HCT116 (cell line): ENCODE measurements around the gene ITIH1. TPM values are rescaled to one million over a fixed set of nuclear protein-coding genes. Genes with fewer than 3 reads are reported as not detected.

ENCODE experiments used
- ATAC-seq: fragments of 200-7000 bp; cut with Tn5 transposase; 2 replicates; pipeline ENCODE4 v1.9.1; 2020; ENCODE audit warnings: mild to moderate bottlenecking, moderate library complexity
- BruUV-seq: library from RNA; stranded (reverse); fragments of 400-500 nt; replicated peaks from 2 replicates; lab custom pipeline; 2021; lab: Mats Ljungman, UMichigan
- CTCF ChIA-PET: fragments of 300-600 bp; sonication (Branson Sonifier 250); formaldehyde crosslinking; loops from one replicate; lab custom pipeline; 2021; ENCODE audit warnings: antibody characterized with exemption; lab: Charles Lee
- POLR2A ChIA-PET: fragments of 300-600, 350-600 bp; sonication (Branson Sonifier 250); formaldehyde crosslinking; loops from one replicate; lab custom pipeline; 2021; ENCODE audit warnings: antibody characterized with exemption; lab: Charles Lee
- RAD21 ChIA-PET, 2 experiments: fragments of 300-600 bp; sonication (Branson Sonifier 250); formaldehyde crosslinking; loops; one replicate each; lab custom pipeline; 2023; ENCODE audit warnings: low total read pairs in 2 of 2; ENCODE audit not compliant: uncharacterized antibody in 2 of 2, unreplicated experiment in 2 of 2, low non-redundant PET in 1 of 2; lab: Charles Lee
- DNase-seq: peaks from one replicate; pipeline ENCODE4 v3.0.0-alpha.2; 2010; ENCODE audit warnings: low read depth, low spot score
- H2AFZ ChIP-seq: fragments of 200-600 bp; shearing (Covaris generic), sonication (generic); 2 replicates; pipeline ENCODE4 v1.6.1; 2017; ENCODE audit warnings: low read depth, mixed run types, mixed read lengths, antibody characterized with exemption, low read length; ENCODE audit not compliant: poor library complexity, severe bottlenecking
- H3K27ac ChIP-seq: 2 replicates; pipeline ENCODE4 v1.5.1; 2012; ENCODE audit warnings: low read depth, low read length
- H3K27me3 ChIP-seq: fragments of 200-600 bp; sonication (generic); 2 replicates; pipeline ENCODE4 v1.6.1; 2016; ENCODE audit warnings: mixed run types, low read length, mixed read lengths; ENCODE audit not compliant: insufficient read depth
- H3K36me3 ChIP-seq, 2 experiments: fragments of 200-500 bp in 1 of 2; fragments of 200-600 bp in 1 of 2; sonication (Bioruptor generic) in 1 of 2; sonication (generic) in 1 of 2; 2 replicates each; pipeline versions ENCODE4 v1.5.1 to v1.6.1; 2014 to 2016; ENCODE audit warnings: low read length in 2 of 2, inconsistent platforms in 1 of 2, mixed read lengths in 1 of 2, mixed run types in 1 of 2; ENCODE audit not compliant: insufficient read depth in 2 of 2, control insufficient read depth in 1 of 2
- H3K4me1 ChIP-seq, 2 experiments: fragments of 200-600 bp in 1 of 2; sonication (generic) in 1 of 2; 2 replicates each; pipeline versions ENCODE4 v1.5.1 to v1.6.1; 2012 to 2017; ENCODE audit warnings: low read length in 2 of 2, inconsistent platforms in 1 of 2, mild to moderate bottlenecking in 1 of 2, mixed read lengths in 1 of 2, mixed run types in 1 of 2, moderate library complexity in 1 of 2; ENCODE audit not compliant: insufficient read depth in 2 of 2, control insufficient read depth in 1 of 2
- H3K4me2 ChIP-seq: fragments of 200-600 bp; sonication (generic); 2 replicates; pipeline ENCODE4 v1.6.1; 2017; ENCODE audit warnings: mixed run types, low read length, mixed read lengths
- H3K4me3 ChIP-seq, 2 experiments: fragments of 200-600 bp in 1 of 2; sonication (generic) in 1 of 2; replicated peaks in 1 of 2; 2 replicates each; pipeline ENCODE4 v1.5.1; 2011 to 2016; ENCODE audit warnings: low read length in 2 of 2, control low read depth in 1 of 2, low read depth in 1 of 2, mild to moderate bottlenecking in 1 of 2, mixed read lengths in 1 of 2, mixed run types in 1 of 2
- H3K79me2 ChIP-seq: fragments of 200-600 bp; sonication (generic); 2 replicates; pipeline ENCODE4 v1.6.1; 2017; ENCODE audit warnings: mild to moderate bottlenecking, mixed run types, low read length, moderate library complexity, mixed read lengths; ENCODE audit not compliant: insufficient read depth
- H3K9ac ChIP-seq: fragments of 200-600 bp; sonication (generic); 2 replicates; pipeline ENCODE4 v1.6.1; 2016; ENCODE audit warnings: low read length, mixed read lengths
- H3K9me2 ChIP-seq: fragments of 200-600 bp; sonication (generic), shearing (Covaris generic); 2 replicates; pipeline ENCODE4 v1.6.1; 2017; ENCODE audit warnings: mixed run types, mild to moderate bottlenecking, moderate library complexity; ENCODE audit not compliant: insufficient read depth
- H3K9me3 ChIP-seq, 2 experiments: fragments of 200-500 bp in 1 of 2; fragments of 200-600 bp in 1 of 2; sonication (Bioruptor generic) in 1 of 2; sonication (generic) in 1 of 2; 2 replicates each; pipeline ENCODE4 v1.6.1; 2014 to 2017; ENCODE audit warnings: low read length in 2 of 2, mixed read lengths in 2 of 2, inconsistent platforms in 1 of 2, low read depth in 1 of 2, mild to moderate bottlenecking in 1 of 2, mixed run types in 1 of 2, moderate library complexity in 1 of 2; ENCODE audit not compliant: control insufficient read depth in 1 of 2, insufficient read depth in 1 of 2
- H4K20me1 ChIP-seq: fragments of 200-600 bp; sonication (generic), shearing (Covaris generic); 2 replicates; pipeline ENCODE4 v1.6.1; 2017; ENCODE audit warnings: mixed run types, mild to moderate bottlenecking, moderate library complexity; ENCODE audit not compliant: insufficient read depth
- CBX3 ChIP-seq: IDR thresholded peaks from 2 replicates; pipeline ENCODE4 v1.6.1; 2012; ENCODE audit warnings: low read depth
- CEBPB ChIP-seq: IDR thresholded peaks from 2 replicates; pipeline ENCODE4 v1.6.1; 2012; ENCODE audit warnings: low read depth
- CTCF ChIP-seq, 3 experiments: fragments of 200-600 bp in 1 of 3; sonication (generic) in 1 of 3; IDR thresholded peaks in 2 of 3; conservative IDR thresholded peaks in 1 of 3; 2 replicates each; pipeline ENCODE4 v1.5.1; 2012 to 2017; ENCODE audit warnings: low read depth in 2 of 3, low read length in 2 of 3, antibody characterized with exemption in 1 of 3, borderline replicate concordance in 1 of 3, control low read depth in 1 of 3, mild to moderate bottlenecking in 1 of 3, mixed read lengths in 1 of 3, mixed run types in 1 of 3, moderate library complexity in 1 of 3; ENCODE audit not compliant: insufficient read depth in 1 of 3
- EGR1 ChIP-seq: IDR thresholded peaks from 2 replicates; pipeline ENCODE4 v1.6.1; 2012; ENCODE audit warnings: low read depth
- ELF1 ChIP-seq: IDR thresholded peaks from 2 replicates; pipeline ENCODE4 v1.6.1; 2012; ENCODE audit warnings: low read depth, borderline replicate concordance
- EZH2phosphoT487 ChIP-seq: fragments of 200-600 bp; IDR thresholded peaks from 2 replicates; pipeline ENCODE4 v1.6.1; 2018; ENCODE audit warnings: antibody characterized with exemption, borderline replicate concordance
- FOSL1 ChIP-seq: IDR thresholded peaks from 2 replicates; pipeline ENCODE4 v1.6.1; 2012; ENCODE audit warnings: low read depth
- JUND ChIP-seq: IDR thresholded peaks from 2 replicates; pipeline ENCODE4 v1.6.1; 2012
- POLR2AphosphoS5 ChIP-seq: IDR thresholded peaks from 2 replicates; pipeline ENCODE4 v1.6.1; 2011; ENCODE audit warnings: mild to moderate bottlenecking, low read depth, low read length, moderate library complexity
- RAD21 ChIP-seq: IDR thresholded peaks from 2 replicates; pipeline ENCODE4 v1.6.1; 2012; ENCODE audit warnings: low read depth, mild to moderate bottlenecking
- SIN3A ChIP-seq: IDR thresholded peaks from 2 replicates; pipeline ENCODE4 v1.6.1; 2012; ENCODE audit warnings: low read depth
- SP1 ChIP-seq: IDR thresholded peaks from 2 replicates; pipeline ENCODE4 v1.6.1; 2012; ENCODE audit warnings: low read depth
- TCF7L2 ChIP-seq: IDR thresholded peaks from 2 replicates; pipeline ENCODE4 v1.7.0; 2011; ENCODE audit warnings: borderline replicate concordance, inconsistent platforms; ENCODE audit not compliant: insufficient read depth, insufficient read length; ENCODE audit errors: extremely low read depth
- YY1 ChIP-seq: IDR thresholded peaks from 2 replicates; pipeline ENCODE4 v1.6.1; 2011; ENCODE audit warnings: low read length, low read depth, moderate library complexity, mild to moderate bottlenecking; ENCODE audit not compliant: insufficient replicate concordance; ENCODE audit errors: extremely low read depth
- ZFX ChIP-seq: fragments of 450-650 bp; IDR thresholded peaks from 2 replicates; pipeline ENCODE4 v1.6.1; 2017
- ZNF274 ChIP-seq: fragments of 200-500 bp; sonication (Bioruptor generic); IDR thresholded peaks from 2 replicates; pipeline ENCODE4 v1.6.1; 2014; ENCODE audit warnings: mild to moderate bottlenecking, low read depth, low read length, inconsistent platforms
- intact Hi-C: fragments of 100-400 bp; cut with micrococcal nuclease; formaldehyde crosslinking; loops from 2 replicates; pipeline ENCODE4 v1.10.0; 2022
- total RNA-seq: library from RNA; stranded (reverse); gene quantifications from one replicate; pipeline ENCODE4 v1.2.1, GENCODE V29; 2021; ENCODE audit not compliant: unreplicated experiment
- TF ChIP-seq, protein P1 (sequence below): IDR thresholded peaks from 2 replicates; pipeline ENCODE4 v1.6.1; 2011; ENCODE audit warnings: mild to moderate bottlenecking, low read length, moderate library complexity; ENCODE audit not compliant: insufficient replicate concordance; ENCODE audit errors: extremely low read depth
- TF ChIP-seq, protein P2 (sequence below): IDR thresholded peaks from 2 replicates; pipeline ENCODE4 v1.6.1; 2012

ITIH1 gene
- total RNA-seq, 1 experiment from 2014 or later, result 0.37 TPM

DNA sequence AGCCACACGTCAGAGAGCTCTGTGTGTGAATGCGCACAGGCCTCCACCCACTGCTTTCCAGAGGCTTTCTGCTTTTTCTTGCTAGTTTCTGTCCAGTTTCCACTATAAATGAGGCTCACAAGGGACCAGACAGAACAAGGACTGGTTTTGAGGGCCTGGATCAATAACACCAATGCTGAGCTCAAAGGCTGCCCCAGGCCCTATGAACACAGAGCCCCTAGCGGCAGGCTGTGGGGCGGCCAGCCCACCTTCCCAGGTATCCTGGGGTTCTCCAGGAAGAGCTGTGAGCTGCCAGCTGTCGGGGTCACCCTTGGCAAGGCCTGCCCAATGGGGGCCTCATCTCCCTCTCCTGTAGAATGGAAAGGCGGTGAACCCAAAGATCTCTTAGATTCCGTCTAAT lies 15.0 kb downstream of the ITIH1 start:
- BruUV-seq, result no TSS peak
- no peak overlapping the region for H3K4me3 ChIP-seq
- no peaks in the 10 kb centered on the region for H3K9me3 ChIP-seq
- no peak overlapping the region for H3K4me2 ChIP-seq
- no peaks in the 10 kb centered on the region for H3K9me2 ChIP-seq
- no peaks in the 10 kb centered on the region for H3K27me3 ChIP-seq
- H3K27ac ChIP-seq, result no peak overlapping the region
- DNase-seq (no peak), ATAC-seq (no peak)
- POLR2A ChIA-PET, result no interaction called here
- RAD21 ChIA-PET, result no interaction called here
- H3K36me3 ChIP-seq, result no peaks in the 10 kb centered on the region
- TF ChIP-seq JUND (no peak), POLR2AphosphoS5 (no peak), FOSL1 (no peak), SIN3A (no peak), RAD21 (no peak), ELF1 (no peak), SP1 (no peak), CEBPB (no peak), CTCF (IDR thresholded peaks at IDR 0.05 in 2 of 3, conservative IDR thresholded peaks at IDR 0.05 in 1 of 3; ENCODE audit: borderline replicate concordance in 1 of 3, insufficient read depth in 1 of 3, low read depth in 2 of 3, low read length in 2 of 3) (no peak), ZNF274 (no peak), ZFX (no peak), YY1 (no peak), CBX3 (no peak), EZH2phosphoT487 (no peak), TCF7L2 (no peak), EGR1 (no peak)
- TF ChIP-seq, protein P1, sequence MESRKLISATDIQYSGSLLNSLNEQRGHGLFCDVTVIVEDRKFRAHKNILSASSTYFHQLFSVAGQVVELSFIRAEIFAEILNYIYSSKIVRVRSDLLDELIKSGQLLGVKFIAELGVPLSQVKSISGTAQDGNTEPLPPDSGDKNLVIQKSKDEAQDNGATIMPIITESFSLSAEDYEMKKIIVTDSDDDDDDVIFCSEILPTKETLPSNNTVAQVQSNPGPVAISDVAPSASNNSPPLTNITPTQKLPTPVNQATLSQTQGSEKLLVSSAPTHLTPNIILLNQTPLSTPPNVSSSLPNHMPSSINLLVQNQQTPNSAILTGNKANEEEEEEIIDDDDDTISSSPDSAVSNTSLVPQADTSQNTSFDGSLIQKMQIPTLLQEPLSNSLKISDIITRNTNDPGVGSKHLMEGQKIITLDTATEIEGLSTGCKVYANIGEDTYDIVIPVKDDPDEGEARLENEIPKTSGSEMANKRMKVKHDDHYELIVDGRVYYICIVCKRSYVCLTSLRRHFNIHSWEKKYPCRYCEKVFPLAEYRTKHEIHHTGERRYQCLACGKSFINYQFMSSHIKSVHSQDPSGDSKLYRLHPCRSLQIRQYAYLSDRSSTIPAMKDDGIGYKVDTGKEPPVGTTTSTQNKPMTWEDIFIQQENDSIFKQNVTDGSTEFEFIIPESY, result no peak
- TF ChIP-seq, protein P2, sequence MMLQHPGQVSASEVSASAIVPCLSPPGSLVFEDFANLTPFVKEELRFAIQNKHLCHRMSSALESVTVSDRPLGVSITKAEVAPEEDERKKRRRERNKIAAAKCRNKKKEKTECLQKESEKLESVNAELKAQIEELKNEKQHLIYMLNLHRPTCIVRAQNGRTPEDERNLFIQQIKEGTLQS, result no peak
- intact Hi-C loops, result no loop called here
- no peaks in the 10 kb centered on the region for H3K79me2 ChIP-seq
- CTCF ChIA-PET, result interaction anchor here (1.2 kb wide), 1 partner anchor 9 kb away, joined by 3 read pairs; no protein-coding TSS in a partner anchor
- H3K4me1 ChIP-seq, result no peaks in the 10 kb centered on the region
- no peaks in the 10 kb centered on the region for H4K20me1 ChIP-seq
- H2AFZ ChIP-seq, result no peak overlapping the region
- no peak overlapping the region for H3K9ac ChIP-seq
